Hindlimb muscle (tissue), 1 donor: Measurements from ENCODE around the gene PPP1R14D. TPM values are rescaled to one million over a fixed set of nuclear protein-coding genes. Genes with fewer than 3 reads are reported as not detected.

Source experiments
- DNase-seq: peaks from one replicate; pipeline ENCODE4 v3.0.0-alpha.2; 2013
- polyA plus RNA-seq: library from polyadenylated mRNA; unstranded; fragments of 120-200 nt; gene quantifications from one replicate; pipeline ENCODE4 v1.2.1, GENCODE V29; 2013; ENCODE audit not compliant: insufficient read length

The PPP1R14D gene
- polyA plus RNA-seq, 1 donor: not detected

DNA sequence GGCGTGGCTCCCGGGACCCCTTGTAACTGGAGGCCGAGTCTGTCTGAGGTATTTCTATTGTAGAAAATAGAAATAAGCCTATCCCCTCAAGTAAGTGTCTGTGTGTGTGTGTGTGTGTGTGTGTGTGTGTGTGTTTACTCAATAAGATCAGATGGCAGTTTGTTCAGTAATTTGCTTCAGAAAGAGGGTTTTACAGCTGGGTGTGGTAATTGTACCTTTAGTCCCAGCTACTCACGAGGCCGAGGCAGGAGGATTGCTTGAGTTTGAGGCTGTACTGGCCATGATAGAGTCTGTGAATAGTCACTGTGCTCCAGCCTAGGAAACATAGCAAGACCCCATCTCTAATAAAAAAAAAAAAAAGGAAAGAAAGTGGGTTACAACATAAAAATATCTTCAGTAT is 24.0 kb upstream of the PPP1R14D start:
- no peak for DNase-seq

DNA sequence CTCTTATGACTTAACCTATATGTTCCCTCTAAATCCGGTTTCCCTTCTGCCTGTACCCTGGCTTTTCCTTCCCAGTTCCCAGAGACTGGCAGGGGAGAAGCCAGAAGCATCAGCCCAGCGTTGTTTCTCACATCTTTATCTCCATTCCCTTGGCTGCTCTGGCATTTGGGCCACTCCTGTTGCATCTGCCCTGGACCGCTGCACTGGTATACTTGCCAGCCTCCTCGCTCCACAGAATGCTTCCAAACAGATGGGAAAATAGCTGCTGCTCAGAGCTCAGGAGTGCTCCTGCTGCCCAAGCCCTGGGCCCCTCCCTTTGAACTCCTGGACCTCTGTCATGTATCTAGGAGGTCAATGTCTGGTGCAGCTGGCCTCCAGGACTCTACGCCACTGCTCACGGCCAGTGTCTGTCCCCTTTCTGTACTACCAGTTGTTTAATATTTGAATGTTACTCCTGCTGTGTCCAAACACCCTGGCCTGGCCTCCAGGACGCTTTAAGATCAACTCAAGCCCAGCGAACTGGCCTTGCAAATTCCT is 22.1 kb upstream of the PPP1R14D start:
- DNase-seq: no peak

DNA sequence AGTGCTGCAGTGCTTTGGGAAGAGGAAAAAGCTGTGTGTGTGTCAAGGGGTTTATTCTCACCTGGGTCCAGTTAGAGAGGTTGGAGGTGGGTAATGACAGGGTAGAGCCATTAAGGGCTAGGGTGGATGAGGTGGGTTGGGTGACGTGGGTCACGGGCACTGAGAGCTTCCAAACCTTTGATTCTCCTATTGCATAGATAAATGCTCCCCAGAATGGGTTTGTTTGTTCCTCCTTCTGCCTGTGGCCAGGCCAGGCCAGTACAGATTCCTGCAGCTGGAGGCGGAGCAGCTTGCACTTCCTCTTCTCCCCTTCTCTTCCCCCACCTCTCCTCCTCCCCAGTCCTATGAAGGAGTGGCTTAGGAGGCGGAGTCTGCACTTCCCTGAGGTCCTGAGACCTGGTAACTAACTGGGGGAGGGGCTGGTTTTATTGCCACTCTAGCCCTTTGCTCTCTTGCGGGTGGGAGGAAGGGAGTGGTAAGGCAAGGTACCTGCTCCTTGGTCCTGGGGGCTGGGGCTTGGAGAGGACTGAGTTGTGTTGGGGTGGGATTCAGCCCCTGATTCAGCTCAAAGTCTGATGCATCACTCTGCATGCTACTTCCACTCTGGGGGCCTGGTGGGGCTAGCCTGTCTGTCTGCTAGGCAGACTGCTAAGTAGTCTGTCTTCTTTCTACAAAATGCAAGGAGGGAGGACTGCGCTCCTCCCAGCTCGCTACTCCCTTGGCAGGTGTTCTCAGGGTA is 18.9 kb upstream of the PPP1R14D start:
- no peak for DNase-seq

DNA sequence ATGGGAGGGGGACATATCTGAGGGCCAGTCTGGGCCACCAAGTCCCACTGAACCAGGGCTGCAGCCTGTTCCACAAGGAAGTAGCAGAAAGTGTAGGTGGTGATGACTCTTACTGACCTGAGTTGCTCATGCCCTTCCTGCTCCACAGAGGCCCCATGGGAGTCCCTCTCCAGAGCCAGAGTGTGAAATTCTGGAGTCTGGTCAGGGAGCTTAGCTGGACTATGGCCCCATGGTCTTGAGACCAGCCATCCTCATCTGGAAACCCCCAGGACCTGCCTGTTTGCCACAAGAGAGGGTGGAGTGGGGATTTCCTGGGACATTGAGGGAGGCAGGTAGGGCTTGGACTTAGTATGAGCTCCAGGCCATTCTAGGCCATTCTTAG is 18.3 kb upstream of the PPP1R14D start:
- DNase-seq: no peak

DNA sequence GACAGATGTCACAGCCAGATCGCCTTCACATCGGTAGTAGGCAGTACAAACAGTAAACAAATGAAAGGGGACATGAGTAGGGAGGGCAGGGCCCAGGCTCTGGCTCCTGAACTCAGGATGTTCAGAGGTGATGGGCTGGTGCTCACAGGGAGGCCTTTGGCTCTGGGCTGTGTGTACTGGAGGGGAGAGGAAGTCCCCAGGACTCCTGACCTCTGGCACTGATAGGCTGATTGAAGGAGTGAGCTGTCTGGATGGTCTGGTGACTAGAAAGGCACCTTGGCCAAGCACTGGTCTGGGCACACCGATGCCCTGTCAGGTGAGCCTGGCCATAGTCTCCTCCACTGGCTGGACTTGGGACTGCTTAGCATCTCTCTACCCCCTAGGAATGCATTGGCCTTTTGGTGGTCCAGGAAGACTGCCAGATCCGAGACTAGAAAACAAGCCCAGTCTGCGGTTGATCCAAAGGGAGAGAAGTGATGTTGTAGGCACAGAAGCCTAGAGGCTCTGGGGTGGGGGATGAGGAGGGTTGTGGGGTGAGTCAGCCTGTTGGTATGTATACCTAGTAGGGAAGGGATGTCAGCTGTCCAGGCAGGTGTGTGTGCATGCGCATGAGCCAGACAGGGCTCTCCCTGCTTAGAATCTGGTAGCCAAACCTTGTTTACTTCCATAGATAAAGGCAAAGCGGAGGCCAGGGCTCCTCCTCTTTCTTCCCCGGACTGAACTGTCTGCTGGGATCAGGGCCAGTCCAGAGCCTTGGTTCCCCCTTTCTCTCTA is 17.2 kb upstream of the PPP1R14D start:
- no peak for DNase-seq

DNA sequence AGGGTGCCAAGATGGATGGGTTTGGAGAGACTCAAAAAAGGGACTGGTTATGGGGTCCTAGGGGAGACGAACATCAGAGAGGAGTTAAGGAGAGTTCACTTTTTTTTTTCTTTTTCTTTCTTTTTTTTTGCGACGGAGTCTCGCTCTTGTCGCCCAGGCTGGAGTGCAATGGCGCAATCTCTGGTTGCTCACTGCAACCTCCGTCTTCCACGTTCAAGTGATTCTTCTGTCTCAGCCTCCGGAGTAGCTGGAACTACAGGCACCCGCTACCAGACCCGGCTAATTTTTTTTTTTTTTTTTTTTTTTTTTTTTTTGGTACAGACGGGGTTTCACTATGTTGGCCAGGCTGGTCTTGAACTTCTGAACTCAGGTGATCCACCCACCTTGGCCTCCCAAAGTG is 16.5 kb upstream of the PPP1R14D start:
- DNase-seq: no peak

DNA sequence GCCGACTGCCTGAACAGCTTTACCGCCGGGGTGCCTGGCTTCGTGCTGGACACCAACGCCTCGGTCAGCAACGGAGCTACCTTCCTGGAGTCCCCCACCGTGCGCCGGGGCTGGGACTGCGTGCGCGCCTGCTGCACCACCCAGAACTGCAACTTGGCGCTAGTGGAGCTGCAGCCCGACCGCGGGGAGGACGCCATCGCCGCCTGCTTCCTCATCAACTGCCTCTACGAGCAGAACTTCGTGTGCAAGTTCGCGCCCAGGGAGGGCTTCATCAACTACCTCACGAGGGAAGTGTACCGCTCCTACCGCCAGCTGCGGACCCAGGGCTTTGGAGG is 16.2 kb upstream of the PPP1R14D start:
- DNase-seq: no peak

DNA sequence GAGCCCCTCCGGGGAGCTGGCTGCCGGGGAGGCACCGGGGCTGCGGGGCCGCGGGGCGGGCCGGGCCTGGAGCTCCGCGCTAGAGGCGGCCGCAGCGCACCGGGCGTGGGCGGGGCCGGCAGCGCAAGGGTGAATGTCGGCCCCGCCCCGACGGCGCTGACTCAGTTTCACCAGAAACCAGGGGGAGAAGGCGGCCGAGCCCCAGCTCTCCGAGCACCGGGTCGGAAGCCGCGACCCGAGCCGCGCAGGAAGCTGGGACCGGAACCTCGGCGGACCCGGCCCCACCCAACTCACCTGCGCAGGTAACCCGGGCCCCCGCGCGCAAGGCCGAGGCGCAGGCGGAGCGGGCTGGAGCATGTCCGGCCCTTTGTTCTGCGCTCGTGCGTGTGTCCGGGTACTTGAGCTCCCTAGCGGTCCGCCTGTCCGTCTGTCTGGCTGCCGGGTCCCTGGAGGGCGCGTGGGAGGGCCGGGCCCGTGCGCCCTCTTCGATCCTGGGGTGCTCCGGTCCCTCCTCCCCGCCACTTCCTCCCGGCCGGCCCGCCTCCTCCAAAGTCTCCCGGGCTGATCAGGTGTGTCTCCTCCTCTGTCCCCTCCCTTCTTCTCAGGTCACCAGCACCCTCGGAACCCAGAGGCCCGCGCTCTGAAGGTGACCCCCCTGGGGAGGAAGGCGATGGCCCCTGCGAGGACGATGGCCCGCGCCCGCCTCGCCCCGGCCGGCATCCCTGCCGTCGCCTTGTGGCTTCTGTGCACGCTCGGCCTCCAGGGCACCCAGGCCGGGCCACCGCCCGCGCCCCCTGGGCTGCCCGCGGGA is 15.6 kb upstream of the PPP1R14D start, which contains the start of gene SPINT1:
TSS of gene SPINT1 (plus strand) at position 164 of the 811 bp plus-strand sequence. CDS start at position 671, 507 bp downstream.
- DNase-seq: no peak

DNA sequence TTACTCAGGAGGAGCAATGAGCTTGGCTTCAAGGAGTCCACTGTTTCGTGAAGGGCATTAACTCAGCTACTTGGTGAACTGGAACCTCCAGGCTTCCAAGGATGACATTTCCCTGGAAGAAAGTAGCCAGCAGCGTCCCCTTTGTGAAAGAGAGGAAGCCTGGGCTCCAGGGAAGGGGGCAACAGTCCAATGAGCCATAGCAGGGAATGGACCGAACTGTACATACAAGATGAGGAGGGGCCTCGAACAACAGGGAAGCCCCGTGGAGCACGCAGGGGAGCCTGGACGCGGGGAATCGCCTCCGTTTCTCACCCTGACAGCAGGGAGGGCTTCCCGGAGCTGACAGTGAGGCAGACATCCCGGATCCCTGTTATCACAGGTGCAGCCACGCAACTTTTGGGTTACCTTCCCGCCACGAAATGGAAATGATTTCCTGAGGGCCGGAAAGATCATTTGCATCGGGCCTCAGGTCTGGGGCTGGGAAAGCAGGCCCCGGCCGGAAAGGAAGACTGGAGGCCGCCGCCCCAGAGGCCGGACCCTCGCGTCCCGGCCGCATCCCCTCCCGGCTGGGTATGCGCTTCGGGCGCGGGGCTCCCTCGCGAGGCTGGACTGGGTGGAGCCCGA is 14.9 kb upstream of the PPP1R14D start:
- DNase-seq: no peak

DNA sequence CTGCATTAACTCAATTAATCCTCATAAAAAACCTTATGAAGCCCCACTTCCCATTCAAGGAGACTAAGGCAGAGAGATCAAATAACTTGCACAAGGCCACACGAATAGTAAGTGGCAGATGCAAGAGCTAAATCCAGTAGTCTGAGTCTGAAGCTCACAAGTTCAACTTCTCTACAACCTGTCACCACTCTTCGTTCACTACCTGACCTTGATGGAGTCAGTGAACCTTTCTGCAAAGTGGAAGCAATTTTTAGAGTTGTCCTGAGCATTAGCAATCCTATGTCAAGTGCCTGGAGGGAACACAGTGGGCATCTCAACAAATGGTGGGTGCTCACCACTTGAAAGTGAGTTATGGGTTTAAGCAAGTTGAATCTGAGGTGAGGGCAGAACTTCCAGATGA is 13.2 kb upstream of the PPP1R14D start:
- no peak for DNase-seq

DNA sequence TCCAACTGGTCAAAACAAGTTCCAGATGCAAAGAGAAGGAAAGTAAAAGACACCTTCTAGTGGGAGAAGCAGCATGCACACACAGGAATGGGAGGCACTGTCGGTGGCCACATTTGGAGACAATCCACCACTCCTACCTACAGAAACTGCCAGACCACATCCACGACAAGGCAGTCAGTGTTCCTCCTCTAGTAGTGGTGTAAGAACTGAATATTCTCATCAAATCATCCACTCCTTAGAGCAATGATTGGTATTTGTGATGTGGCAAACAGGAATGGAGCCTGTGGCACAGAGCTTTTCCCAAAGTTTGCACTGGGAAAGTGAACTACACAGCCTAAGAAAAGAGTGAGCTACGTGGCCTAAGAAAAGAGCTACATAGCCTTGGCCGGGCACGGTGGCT is 10.2 kb upstream of the PPP1R14D start:
- no peak for DNase-seq

DNA sequence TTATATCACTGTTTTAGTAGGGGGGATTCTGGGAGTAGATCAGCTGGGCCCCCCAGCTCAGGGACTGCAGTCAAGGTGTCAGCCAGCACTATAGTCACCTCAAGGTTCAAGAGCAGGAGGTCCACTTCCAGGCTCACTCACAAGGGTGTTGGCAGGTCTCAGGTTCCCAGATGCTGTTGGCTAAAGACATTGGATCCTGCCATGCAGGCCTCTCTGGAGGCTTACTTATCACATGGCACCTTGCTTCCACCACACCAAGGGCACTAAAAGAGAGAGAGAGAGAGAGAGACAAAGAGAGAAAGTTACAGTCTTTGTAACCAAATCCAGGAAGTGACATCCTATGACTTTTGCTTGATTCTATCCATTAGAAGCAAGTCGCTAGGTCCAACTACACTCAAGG is 7.5 kb upstream of the PPP1R14D start:
- no peak for DNase-seq

DNA sequence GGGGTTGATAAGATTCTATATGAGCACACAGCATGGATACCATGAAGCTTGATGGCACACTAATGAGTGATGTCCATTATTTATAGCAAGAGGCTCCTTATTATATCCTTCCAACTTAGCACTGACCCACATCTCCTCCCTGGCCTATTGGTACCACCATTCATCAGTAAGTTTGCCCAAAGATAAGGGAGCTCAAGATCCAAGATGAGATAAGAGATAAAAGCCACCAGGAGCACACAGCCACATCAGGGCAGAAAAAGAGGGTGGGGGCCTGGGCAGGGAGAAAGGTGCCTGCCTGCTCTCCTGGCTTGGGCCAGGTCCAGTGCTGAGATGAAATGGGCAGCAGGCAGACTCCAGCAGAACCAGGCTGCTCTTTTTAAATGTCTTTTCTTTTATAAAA is 4.4 kb upstream of the PPP1R14D start:
- no peak for DNase-seq

DNA sequence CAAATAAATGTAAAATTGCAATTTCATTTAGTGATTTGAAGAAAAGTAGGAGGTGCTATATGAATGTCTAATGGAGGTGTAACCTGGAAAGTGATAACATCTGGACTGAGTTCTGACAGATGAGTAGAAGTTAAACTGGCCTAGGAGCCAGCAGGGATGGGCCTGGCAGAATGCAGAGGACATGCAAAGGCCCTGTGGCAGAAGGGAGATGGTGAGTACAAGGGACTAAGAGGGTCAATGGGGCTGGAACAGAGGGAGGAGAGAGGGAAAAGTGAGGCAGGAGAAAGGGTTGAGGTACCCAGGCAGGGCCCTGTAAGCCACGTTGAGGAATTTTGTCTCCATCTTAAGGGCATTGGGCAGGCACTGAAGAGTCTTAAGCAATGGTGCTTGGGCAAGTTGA is 3.4 kb upstream of the PPP1R14D start:
- no peak for DNase-seq

DNA sequence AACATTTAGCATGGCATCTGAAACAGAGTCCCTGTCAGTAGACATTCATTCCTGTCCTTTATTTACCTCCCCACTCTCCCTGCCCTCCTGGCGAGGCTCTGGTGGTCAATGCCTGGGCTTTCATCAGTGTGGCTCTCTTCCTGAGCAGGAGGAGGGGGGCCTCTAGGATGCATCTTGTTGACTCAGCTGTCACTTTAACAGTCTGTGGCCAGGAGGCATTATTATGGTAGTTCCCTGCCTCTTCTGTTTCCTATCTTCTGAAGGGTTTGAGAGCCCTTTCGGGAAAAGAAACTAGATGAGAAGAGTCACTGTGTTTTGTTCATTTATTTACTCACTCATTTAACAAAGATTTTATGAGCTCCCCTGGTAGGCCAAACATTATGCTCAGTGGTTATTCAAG is 2.4 kb upstream of the PPP1R14D start:
- no peak for DNase-seq

DNA sequence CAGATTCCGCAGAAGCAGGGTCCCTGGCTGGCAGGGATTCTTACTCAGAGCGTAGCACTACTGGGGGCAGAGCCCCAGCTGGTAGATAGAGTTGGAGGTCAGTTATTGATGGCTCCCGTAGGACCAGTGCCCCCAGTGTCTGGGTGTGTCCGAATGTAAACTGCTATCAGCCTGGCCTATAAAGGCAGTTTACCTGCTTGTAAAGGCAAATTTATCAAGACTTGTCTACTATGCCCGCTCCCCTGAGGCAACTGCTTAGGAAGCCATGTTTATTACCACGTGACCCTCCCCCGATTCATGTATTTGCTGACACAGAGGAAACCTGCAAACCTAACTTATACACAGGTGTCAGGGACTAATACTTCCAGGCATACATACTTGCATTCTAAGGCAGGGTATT is 607 bp upstream of the PPP1R14D start:
- no peak for DNase-seq

DNA sequence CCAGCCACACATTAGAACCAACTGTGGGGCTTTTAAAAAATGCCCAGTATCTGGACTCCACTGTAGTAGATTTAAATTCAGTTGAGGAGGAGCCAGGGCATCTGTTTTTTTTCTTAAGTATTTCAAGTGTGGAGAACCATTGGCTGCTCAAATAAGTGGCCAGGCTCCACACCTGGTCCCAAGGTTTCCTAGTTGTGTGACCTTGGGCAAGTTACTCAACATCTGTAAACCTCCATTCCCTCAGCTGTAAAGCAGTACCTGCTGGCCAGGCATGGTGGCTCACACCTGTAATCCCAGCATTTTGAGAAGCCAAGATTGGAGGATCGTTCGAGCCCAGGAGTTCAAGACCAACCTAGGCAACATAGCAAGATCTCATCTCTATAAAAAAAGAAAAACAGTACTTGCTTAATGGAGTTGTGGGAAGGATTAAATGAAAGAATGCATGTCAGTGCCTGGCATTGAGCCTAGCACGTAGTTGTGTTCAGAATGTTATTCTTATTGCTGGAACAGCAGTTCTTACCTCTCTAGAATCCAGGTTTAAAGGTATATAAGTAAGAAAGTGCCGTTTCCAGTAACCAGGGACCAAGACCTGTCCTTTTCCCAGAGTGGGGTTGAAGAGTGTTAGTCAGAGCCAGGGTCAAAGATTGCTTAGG is 2.0 kb downstream of the PPP1R14D start:
- no peak for DNase-seq

DNA sequence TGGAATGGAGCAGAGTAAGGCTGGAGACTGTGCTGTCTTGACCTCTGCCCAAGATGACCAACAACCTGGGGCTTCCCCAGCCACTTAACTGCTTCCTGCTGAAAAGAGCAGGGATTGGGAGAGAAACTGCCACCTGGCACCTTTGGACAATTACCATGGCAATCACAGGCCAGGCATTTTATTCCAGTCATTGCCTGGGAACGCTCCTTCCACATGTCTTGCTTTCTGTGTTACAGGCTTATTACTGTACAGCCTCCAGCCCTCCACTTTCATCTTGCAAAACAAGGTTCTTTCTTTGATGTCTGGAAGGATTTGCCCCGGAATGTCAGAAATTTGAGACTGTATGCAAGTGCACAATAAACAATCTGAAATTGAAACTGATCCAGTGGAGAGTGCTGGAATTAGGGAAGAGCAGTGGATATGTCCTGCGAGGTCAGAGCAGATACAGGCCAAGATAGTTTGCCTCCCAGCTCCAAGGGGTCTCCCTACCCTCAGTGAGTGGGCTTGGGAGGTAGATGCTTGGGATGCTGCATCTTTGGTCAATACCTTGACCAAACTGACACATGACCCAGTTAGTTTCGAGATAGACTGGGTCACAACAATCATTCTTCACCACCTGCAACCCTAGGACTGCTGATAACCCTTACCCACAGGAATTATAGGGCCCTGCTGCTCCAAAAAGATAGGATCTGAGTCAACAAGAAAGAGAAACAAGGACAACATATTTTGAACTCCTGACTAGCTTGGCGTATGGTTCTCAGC is 2.7 kb downstream of the PPP1R14D start:
- no peak for DNase-seq

DNA sequence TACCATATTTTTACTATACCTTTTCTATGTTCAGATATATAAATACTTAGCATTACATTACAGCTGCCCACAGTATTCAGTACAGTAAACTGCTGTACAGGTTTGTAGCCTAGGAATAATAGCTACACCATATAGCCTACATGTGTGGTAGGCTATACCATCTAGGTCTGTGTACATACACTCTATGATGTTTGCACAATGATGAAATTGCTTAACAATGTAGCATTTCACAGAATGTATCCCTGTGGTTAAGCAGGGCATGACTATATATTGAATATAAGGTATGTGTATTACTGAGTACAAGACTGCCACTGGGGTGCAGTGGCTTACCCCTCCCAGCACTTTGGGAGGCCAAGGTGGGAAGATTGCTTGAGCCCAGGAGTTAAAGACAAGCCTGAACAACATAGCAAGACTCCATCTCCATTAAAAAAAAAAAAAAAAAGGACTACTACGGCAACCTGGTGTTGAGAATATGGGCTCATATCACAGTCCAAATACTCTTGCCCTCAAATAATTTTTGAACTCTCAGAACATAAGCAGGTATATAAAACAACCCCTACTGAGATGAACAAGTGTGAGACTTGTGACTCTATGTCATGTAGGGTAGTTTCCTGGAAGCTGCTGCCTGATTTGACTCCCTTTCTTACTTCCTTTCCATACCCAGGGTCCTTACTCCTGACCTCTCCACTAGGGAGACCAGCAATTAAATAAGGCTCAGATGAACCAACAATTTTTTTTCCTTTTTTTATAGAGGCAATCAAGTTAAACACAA is 4.8 kb downstream of the PPP1R14D start:
- DNase-seq: no peak

DNA sequence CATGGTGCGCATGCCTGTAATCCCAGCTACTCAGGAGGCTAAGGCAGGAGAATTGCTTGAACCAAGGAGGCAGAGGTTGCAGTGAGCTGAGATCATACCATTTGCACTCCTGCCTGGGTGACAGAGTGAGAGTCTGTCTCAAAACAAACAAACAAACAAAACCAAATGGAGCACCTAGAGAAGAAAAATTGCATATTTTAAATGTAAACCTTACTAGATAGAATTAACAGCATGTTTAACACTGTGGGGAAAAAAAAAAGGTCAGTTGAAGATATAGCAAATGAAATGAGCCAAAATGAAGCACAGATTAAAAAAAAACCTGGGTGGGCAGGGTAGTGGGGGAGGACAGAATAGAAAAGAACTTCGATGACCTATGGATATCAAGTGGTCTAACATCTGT is 7.3 kb downstream of the PPP1R14D start:
- DNase-seq: no peak

DNA sequence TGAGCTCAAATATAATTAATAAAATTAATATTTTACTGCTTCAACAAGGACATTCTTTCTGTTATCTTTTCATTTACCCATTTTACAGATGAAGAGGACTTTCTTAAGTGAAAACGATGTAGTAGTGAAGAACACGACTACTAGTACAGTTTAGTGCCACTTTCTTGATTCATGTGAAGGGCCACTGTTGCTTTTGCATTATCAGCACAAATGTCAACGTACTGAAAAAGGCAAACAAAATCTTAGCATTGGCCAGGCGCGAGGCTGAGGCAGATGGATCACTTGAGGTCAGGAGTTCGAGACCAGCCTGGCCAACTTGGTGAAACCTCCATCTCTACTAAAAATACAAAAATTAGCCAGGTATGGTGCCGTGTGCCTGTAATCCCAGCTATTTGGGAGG is 9.5 kb downstream of the PPP1R14D start:
- no peak for DNase-seq
